Hepatocyte (in vitro differentiated cells): ENCODE results near the gene ASTN2.

Experiments used
- EZH2 ChIP-seq: fragments of 200-600 bp; sonication (generic); IDR thresholded peaks from 2 replicates; pipeline ENCODE4 v1.6.1; 2016; ENCODE audit warnings: antibody characterized with exemption, mild to moderate bottlenecking, borderline replicate concordance
- TF ChIP-seq, protein P1 (sequence below): fragments of 200-600 bp; sonication (generic); IDR thresholded peaks from 2 replicates; pipeline ENCODE4 v1.5.1; 2016; ENCODE audit warnings: antibody characterized with exemption, mild to moderate bottlenecking; ENCODE audit not compliant: poor library complexity

- TF ChIP-seq, protein P1, sequence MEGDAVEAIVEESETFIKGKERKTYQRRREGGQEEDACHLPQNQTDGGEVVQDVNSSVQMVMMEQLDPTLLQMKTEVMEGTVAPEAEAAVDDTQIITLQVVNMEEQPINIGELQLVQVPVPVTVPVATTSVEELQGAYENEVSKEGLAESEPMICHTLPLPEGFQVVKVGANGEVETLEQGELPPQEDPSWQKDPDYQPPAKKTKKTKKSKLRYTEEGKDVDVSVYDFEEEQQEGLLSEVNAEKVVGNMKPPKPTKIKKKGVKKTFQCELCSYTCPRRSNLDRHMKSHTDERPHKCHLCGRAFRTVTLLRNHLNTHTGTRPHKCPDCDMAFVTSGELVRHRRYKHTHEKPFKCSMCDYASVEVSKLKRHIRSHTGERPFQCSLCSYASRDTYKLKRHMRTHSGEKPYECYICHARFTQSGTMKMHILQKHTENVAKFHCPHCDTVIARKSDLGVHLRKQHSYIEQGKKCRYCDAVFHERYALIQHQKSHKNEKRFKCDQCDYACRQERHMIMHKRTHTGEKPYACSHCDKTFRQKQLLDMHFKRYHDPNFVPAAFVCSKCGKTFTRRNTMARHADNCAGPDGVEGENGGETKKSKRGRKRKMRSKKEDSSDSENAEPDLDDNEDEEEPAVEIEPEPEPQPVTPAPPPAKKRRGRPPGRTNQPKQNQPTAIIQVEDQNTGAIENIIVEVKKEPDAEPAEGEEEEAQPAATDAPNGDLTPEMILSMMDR = no peak
- no peak for TF ChIP-seq EZH2
Measured at GRCh38 chr9:117080765-117081390, 334.0 kb downstream of the ASTN2 start.
